SJSA1 (cell line): ENCODE results near the gene VAT1L. TPM values are rescaled to one million over a fixed set of nuclear protein-coding genes. Genes with fewer than 3 reads are reported as not detected.

ENCODE experiments used
- DNase-seq, 2 experiments: peaks; one replicate each; pipeline ENCODE4 v3.0.0-alpha.2; 2015 to 2020; ENCODE audit warnings: low spot score in 2 of 2, low read depth in 1 of 2
- H3K27ac ChIP-seq: fragments of 250-450 bp; sonication (Bioruptor Pico); 2 replicates; pipeline ENCODE4 v1.5.1; 2020; ENCODE audit warnings: mild to moderate bottlenecking, moderate library complexity
- H3K27me3 ChIP-seq: fragments of 250-450 bp; sonication (Bioruptor Pico); replicated peaks from 2 replicates; pipeline ENCODE4 v1.5.1; 2020; ENCODE audit warnings: mild to moderate bottlenecking, moderate library complexity
- H3K36me3 ChIP-seq: fragments of 250-450 bp; sonication (Bioruptor Pico); 2 replicates; pipeline ENCODE4 v1.5.1; 2020; ENCODE audit warnings: mild to moderate bottlenecking
- H3K4me1 ChIP-seq: fragments of 250-450 bp; sonication (Bioruptor Pico); replicated peaks from 2 replicates; pipeline ENCODE4 v1.6.1; 2021; ENCODE audit warnings: mild to moderate bottlenecking
- H3K4me3 ChIP-seq: fragments of 250-450 bp; sonication (Bioruptor Pico); 2 replicates; pipeline ENCODE4 v1.5.1; 2020; ENCODE audit warnings: mild to moderate bottlenecking
- H3K9me3 ChIP-seq: fragments of 250-450 bp; sonication (Bioruptor Pico); replicated peaks from 2 replicates; pipeline ENCODE4 v1.5.1; 2020; ENCODE audit warnings: mild to moderate bottlenecking
- total RNA-seq: library from RNA; depleted of rRNA; stranded (reverse); fragments of >200 nt; shearing (Covaris generic); gene quantifications from 2 replicates; pipeline ENCODE4 v1.2.3, GENCODE V29; 2014

Gene VAT1L
- total RNA-seq, 1 experiment from 2014 or later = 0.24 TPM

DNA sequence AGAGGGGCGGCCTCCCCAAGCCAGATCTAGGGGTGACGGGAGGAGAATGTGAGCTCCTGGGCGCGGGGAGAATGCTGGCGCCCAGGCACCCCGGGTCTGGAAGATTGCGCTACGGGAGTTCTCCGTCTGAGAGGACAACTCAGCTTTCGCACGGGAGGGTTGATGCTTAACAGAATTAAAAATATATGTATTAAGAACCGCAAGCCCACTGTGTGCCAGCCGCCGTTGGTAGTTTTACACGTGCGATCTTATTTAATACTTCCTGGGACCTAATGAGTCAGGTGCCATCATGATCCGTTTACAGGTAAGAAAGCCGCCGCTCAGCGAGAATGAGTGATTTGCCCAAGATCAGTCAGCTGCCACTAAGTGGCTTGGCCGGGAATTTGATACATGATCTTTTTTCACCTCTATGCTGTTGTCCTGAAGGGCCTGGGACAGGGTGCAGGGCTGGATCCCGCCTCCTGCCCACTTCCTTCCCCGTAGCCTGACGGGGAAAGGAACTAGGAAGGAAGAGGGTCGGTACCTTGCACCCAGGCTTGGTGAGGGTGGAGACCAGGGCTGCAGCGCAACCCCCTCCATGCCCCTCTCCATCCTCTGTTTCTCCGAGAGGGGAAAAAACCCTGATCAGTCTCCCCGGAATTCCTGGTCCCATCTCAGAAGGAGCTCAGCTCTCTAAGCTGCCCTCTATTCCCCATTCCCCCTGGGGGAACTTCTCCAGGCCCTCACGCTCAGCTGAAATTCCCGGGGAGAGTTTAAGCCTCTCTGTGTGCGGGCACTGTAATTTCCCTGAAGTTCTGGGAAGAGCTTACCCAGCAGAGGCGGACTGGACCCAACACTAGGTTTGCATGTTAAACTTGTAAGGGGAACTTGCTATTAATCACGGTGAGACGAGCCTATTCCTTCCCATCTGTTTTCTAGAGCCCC lies 983 bp downstream of the VAT1L start:
- no peak for DNase-seq
- Histone ChIP-seq H3K27ac (no peak overlapping the region), H3K27me3 (peaks cover 44% of the 10 kb centered on the region)

DNA sequence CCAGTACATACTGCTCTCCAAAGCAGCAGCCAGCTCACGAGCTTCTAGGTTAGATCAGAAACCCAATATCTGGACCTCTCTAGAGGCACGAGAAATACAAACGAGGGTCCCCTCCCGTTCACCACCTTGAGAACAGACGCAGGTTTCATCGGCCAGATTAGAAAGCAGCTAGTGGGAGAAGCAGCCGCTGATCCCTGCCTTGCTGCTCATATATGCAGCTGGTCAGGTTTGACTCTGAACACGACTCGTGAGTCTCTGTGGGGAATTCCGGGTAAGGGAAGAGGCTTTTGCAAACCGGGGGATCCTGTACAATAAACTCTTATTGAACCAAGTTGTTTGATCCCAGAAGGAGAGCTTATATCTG lies 1.6 kb downstream of the VAT1L start:
- DNase-seq = no peak
- peaks cover 23% of the 10 kb centered on the region for H3K4me1 ChIP-seq
- no peaks in the 10 kb centered on the region for H3K9me3 ChIP-seq
- no peaks in the 10 kb centered on the region for H3K36me3 ChIP-seq
- H3K27ac ChIP-seq = no peak overlapping the region
- H3K27me3 ChIP-seq = peaks cover 44% of the 10 kb centered on the region
- no peak overlapping the region for H3K4me3 ChIP-seq

More for the DNA sequence above, 983 bp downstream of the VAT1L start:
- Histone ChIP-seq H3K4me1 (peaks cover 18% of the 10 kb centered on the region), H3K36me3 (no peaks in the 10 kb centered on the region), H3K9me3 (no peaks in the 10 kb centered on the region), H3K4me3 (peak overlapping the region; percentile 42)

DNA sequence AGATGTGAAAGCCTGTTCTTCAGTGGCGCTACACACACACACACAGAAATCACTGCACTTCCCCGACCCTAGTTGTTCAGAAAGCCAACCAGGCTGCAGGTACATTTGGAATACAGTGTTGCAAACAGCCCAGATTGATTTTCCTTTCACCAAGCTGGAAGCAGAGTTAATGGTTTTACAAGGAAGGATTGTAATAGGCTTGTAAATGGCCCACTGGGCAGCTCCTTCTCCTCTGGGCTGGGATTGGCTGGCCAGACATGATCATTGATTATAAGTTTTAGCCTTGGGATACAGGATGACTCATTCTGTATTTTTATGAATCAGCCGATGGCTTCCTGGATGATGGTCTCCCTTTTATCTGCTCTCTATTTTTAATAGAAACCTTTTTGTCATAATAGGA lies 2.5 kb downstream of the VAT1L start:
- H3K27ac ChIP-seq = no peak overlapping the region
- DNase-seq = no peak
- H3K27me3 ChIP-seq = peaks cover 40% of the 10 kb centered on the region
- peaks cover 23% of the 10 kb centered on the region for H3K4me1 ChIP-seq
- no peak overlapping the region for H3K4me3 ChIP-seq
- H3K36me3 ChIP-seq = no peaks in the 10 kb centered on the region
- H3K9me3 ChIP-seq = no peaks in the 10 kb centered on the region

DNA sequence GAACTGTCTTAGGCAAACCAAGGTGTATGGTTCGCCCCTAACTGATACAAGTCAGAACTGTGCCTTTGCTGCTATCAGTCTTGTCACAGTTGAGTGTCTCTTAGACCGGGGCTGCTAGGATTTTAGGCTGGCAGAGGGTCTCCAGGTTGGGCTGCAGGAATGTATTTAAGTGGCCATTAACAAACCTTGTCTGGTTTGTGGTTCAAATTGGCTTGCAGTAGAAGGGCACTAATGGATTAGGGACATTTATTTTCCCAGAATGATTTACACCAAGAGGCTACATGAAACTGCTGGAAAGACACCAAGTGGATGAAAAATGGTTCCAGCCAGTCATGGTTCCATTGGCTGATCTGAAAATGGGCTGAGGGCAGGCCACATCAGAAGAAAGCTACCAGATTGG lies 5.1 kb downstream of the VAT1L start:
- Histone ChIP-seq H3K4me3 (no peak overlapping the region), H3K27ac (no peak overlapping the region), H3K4me1 (peaks cover 18% of the 10 kb centered on the region), H3K36me3 (no peaks in the 10 kb centered on the region), H3K27me3 (peaks cover 22% of the 10 kb centered on the region), H3K9me3 (no peaks in the 10 kb centered on the region)
- DNase-seq = no peak

DNA sequence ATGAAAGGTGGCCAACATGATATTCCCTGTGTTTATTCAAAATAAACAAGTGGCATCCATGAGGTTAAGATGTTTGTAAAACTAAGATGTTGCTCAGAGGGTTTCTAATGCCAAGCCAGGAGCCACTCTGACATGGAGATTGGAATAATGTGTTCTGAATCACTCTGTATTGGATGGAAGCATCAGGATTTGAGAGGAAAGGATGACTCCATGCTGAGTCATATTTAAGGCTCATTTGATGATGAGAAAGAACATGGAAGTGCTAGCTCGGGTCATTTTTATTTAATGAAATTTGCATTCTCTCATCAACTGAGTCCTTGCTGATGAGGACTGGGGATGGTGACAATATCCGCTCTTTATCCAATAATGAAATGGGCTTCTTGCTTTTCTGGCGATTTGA lies 6.2 kb downstream of the VAT1L start:
- H3K4me1 ChIP-seq = peaks cover 11% of the 10 kb centered on the region; the same call in 1 of the 2 replicates
- H3K36me3 ChIP-seq = no peaks in the 10 kb centered on the region
- no peak overlapping the region for H3K4me3 ChIP-seq
- no peak overlapping the region for H3K27ac ChIP-seq
- no peaks in the 10 kb centered on the region for H3K9me3 ChIP-seq
- H3K27me3 ChIP-seq = peaks cover 10% of the 10 kb centered on the region
- peak in 1 of 2 experiments; percentile 28 for DNase-seq

DNA sequence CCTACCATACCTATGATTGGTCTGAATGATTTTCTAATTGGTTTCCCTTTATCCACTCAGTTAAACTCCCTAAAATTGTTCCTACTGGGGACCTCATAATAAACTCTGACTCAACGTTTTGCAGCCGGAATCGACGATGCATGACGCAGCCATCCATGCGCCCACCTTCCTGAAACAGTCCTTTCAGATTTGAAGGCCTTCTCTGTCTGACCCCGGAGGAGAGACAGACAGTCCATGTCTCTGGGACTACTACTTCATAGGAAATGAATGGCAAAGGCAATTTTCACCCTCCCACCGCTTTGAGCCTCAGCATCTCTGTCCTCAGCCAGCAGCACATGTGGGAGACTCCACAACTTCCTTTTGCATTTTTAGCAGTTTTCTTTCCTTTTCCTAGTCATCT lies 13.5 kb downstream of the VAT1L start:
- Histone ChIP-seq H3K27me3 (no peaks in the 10 kb centered on the region), H3K4me3 (no peak overlapping the region), H3K36me3 (no peaks in the 10 kb centered on the region), H3K9me3 (no peaks in the 10 kb centered on the region), H3K4me1 (no peaks in the 10 kb centered on the region), H3K27ac (no peak overlapping the region)
- no peak for DNase-seq

DNA sequence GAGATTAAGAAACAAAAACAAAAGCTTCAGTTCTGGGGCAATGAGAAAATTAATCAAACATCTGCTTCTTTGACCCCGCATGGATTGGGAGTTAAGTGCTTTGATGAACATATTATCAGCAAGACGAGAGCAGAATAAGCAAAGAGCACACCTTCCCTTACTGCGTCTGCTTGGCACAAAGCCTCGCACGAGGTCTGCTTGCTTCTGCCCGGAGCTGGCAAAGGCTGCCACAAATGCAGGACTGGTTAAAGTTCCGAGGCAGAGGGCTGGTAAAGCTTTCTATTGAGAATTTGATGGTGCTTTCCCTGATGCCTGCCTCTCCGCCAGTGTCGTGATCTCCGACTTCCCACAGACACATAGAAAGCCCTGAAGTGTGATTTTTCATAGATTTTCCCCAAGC lies 17.0 kb downstream of the VAT1L start:
- no peaks in the 10 kb centered on the region for H3K27me3 ChIP-seq
- H3K4me1 ChIP-seq = no peaks in the 10 kb centered on the region
- H3K9me3 ChIP-seq = no peaks in the 10 kb centered on the region
- no peak for DNase-seq
- H3K27ac ChIP-seq = no peak overlapping the region
- no peak overlapping the region for H3K4me3 ChIP-seq
- H3K36me3 ChIP-seq = no peaks in the 10 kb centered on the region

DNA sequence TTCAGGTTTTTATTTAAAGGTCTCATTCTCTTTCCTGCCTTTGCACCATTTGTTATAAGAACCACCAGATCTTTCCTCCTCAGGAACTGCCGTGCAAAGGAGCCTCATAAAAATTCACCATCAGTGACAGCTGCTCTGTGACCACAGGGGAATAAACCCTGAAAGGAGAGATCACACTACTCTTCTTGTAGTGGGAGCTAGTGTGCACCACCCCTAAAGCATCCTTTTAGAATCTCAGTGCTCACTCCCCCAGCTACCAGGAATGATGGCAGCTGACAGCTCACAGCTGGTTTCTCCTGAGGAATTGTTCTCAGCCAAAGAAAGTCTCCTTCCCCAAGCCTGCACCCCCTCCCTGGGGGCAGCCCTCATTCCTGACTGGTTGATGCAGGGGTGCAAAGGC lies 18.7 kb downstream of the VAT1L start:
- DNase-seq = no peak
- Histone ChIP-seq H3K36me3 (no peaks in the 10 kb centered on the region), H3K9me3 (no peaks in the 10 kb centered on the region), H3K27me3 (no peaks in the 10 kb centered on the region), H3K4me1 (no peaks in the 10 kb centered on the region), H3K4me3 (no peak overlapping the region), H3K27ac (no peak overlapping the region)

DNA sequence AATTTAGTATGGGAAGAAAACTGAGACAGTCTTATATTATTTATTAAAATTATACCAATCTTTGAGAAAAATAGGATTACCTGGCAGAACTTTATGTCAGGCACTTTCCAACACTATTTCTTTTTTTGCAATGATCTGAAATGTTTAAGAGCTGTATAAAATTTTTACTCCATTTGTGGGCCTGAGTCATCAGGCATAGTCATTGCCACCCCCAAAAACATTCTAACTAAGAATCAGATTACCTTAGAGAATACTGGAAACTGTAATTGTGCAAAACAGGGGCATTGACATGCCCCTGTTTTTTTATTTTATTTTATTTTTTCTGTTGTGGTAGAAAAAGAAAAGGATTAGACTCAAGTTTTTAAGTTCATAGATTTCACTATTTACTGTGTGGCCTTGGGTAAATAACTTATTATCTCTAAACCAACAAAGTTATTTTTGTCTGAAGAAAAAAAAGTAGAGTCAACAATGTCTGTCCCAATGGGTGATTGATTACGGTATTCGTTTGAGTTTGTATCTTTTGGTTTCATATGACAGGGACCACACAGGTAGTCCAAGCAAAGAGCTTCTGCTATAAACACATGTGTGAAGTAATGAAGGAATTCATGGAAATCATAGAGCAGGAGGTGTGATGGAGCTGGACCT lies 24.6 kb downstream of the VAT1L start:
- Histone ChIP-seq H3K27ac (no peak overlapping the region), H3K27me3 (no peaks in the 10 kb centered on the region), H3K36me3 (no peaks in the 10 kb centered on the region), H3K4me3 (no peak overlapping the region), H3K9me3 (no peaks in the 10 kb centered on the region), H3K4me1 (no peaks in the 10 kb centered on the region)
- DNase-seq = no peak

DNA sequence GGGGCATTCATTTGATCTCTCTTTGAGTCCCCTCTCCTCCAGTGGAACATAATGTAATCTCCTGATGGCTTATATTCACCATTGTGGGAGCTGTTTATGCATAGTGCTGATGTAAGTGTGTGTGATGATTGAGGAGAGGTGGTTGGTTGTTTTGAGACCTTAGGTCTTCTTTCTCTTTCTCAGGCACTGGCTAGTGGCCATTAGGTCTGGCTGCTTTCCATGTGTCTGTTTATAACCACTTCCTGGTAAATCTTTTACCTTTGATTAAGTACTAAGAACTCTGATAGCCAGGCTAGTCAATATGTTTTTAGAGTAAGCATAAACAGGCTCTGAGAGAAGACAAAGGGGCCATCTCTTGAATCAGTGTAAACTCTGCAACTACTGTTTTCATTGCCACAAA lies 27.9 kb downstream of the VAT1L start:
- H3K4me1 ChIP-seq = no peaks in the 10 kb centered on the region
- 0 out of 2 replicates have a peak, but pooled peaks cover 7% of the 10 kb centered on the region for H3K27me3 ChIP-seq
- no peaks in the 10 kb centered on the region for H3K36me3 ChIP-seq
- no peaks in the 10 kb centered on the region for H3K9me3 ChIP-seq
- DNase-seq = no peak
- H3K27ac ChIP-seq = no peak overlapping the region
- no peak overlapping the region for H3K4me3 ChIP-seq

DNA sequence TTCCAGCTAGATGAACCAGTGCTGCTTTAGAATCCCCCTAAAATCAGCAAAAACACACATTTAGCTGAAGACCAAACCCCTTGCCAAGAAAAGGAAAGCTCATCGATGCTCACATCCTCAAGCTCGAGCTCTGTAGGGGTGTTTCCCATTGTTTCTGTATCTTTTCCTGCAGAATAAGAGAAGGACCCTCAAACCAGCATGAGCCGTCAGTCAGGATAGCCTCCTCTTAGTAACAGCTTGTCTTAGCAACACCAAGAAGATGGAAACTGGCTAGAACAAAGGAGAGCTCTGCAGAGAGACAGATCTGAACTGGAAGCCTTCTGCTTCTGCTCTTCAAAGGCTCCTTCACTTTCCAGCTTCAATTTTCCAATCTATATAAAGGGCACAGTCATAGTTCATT lies 32.0 kb downstream of the VAT1L start:
- Histone ChIP-seq H3K4me3 (no peak overlapping the region), H3K36me3 (no peaks in the 10 kb centered on the region), H3K4me1 (no peaks in the 10 kb centered on the region), H3K27ac (no peak overlapping the region), H3K9me3 (no peaks in the 10 kb centered on the region), H3K27me3 (0 out of 2 replicates have a peak, but pooled peaks cover 10% of the 10 kb centered on the region)
- DNase-seq = no peak

DNA sequence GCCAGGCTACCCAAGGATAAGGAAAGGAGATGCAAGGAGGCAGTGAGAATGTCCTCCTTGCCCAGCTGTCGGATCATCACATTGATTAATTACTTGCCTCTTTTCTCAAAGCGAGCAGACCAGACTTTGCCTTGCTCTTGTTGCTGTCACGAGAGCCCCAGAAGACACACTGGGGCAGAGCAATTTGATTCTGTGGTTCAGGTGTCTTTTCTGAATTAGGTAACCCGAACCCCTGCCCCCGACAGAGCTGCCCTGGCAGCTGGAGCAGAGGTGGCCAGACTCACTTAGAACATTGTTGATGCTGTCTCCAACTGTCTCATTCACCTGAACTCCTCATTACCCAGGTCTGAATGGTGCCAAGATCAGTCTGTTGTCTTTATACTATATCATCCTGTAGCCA lies 34.3 kb downstream of the VAT1L start:
- no peaks in the 10 kb centered on the region for H3K9me3 ChIP-seq
- H3K27me3 ChIP-seq = peaks cover 16% of the 10 kb centered on the region; the same call in 1 of the 2 replicates
- DNase-seq = no peak
- no peaks in the 10 kb centered on the region for H3K4me1 ChIP-seq
- H3K27ac ChIP-seq = no peak overlapping the region
- H3K4me3 ChIP-seq = no peak overlapping the region
- no peaks in the 10 kb centered on the region for H3K36me3 ChIP-seq

DNA sequence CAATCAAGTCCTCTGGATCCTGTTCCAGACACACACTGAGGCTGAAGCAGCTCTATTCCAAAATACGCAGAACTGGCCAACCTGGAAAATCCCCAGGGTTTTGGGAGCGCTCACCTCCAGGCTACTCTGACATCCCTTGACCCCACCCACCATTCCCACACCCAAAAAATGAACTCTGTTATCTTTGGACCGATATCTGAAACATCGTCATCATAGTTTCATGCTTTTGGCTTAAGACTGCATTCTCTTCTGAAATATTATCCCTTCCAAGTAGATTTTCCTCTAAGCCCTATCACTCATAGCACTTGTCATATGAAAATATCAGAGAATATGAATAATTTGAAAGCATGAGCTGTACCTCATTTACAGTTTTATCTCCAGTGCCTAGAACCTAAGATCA lies 34.7 kb downstream of the VAT1L start:
- no peak overlapping the region for H3K27ac ChIP-seq
- H3K9me3 ChIP-seq = no peaks in the 10 kb centered on the region
- no peak for DNase-seq
- no peaks in the 10 kb centered on the region for H3K36me3 ChIP-seq
- no peak overlapping the region for H3K4me3 ChIP-seq
- peaks cover 16% of the 10 kb centered on the region; the same call in 1 of the 2 replicates for H3K27me3 ChIP-seq
- no peaks in the 10 kb centered on the region for H3K4me1 ChIP-seq

DNA sequence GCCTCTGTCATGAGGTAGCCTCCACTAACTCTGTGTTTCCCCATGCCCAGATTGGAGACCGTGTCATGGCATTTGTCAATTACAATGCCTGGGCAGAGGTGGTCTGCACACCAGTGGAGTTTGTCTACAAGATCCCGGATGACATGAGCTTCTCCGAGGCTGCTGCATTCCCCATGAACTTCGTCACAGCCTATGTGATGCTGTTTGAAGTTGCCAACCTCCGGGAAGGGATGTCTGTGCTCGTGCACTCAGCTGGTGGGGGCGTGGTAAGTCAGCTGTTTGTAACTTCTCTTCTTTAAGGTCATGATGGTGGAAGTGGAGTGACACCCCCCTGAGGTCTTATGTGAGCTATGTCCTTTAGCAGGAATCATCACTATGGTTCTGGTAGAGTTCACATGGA lies 36.8 kb downstream of the VAT1L start:
- Histone ChIP-seq H3K36me3 (no peaks in the 10 kb centered on the region), H3K27me3 (peaks cover 11% of the 10 kb centered on the region; the same call in 1 of the 2 replicates), H3K27ac (no peak overlapping the region), H3K4me3 (no peak overlapping the region), H3K4me1 (no peaks in the 10 kb centered on the region), H3K9me3 (no peaks in the 10 kb centered on the region)
- no peak for DNase-seq
